DOHH2 (cell line): ENCODE measurements around the gene NAA38.
A peak's percentile ranks its signal among the peaks of the same experiment; 100 is the strongest.

Experiments used
- H3F3A ChIP-seq: fragments of 200-600 bp; sonication (generic), shearing (Covaris generic); 2 replicates; pipeline ENCODE4 v1.6.0; 2016; ENCODE audit warnings: antibody characterized with exemption, mild to moderate bottlenecking; ENCODE audit not compliant: control insufficient read depth, insufficient read depth
- H3K27ac ChIP-seq: fragments of 200-600 bp; sonication (generic); 2 replicates; pipeline ENCODE4 v1.5.1; 2014; ENCODE audit warnings: low read depth, mild to moderate bottlenecking, low read length, moderate library complexity
- H3K27me3 ChIP-seq: fragments of 200-600 bp; sonication (generic); 2 replicates; pipeline ENCODE4 v1.6.1; 2014; ENCODE audit warnings: mild to moderate bottlenecking, low read length, mixed read lengths; ENCODE audit not compliant: control insufficient read depth
- H3K36me3 ChIP-seq: fragments of 200-600 bp; sonication (generic); 2 replicates; pipeline ENCODE4 v1.6.1; 2014; ENCODE audit warnings: mild to moderate bottlenecking, low read length, moderate library complexity, mixed read lengths; ENCODE audit not compliant: control insufficient read depth
- H3K4me1 ChIP-seq: fragments of 200-600 bp; sonication (generic); 2 replicates; pipeline ENCODE4 v1.6.1; 2014; ENCODE audit warnings: mild to moderate bottlenecking, low read length, mixed read lengths; ENCODE audit not compliant: control insufficient read depth
- H3K4me2 ChIP-seq: fragments of 200-600 bp; sonication (generic); 2 replicates; pipeline ENCODE4 v1.6.0; 2014; ENCODE audit warnings: mild to moderate bottlenecking, low read length, moderate library complexity
- H3K4me3 ChIP-seq: fragments of 200-600 bp; sonication (generic); 2 replicates; pipeline ENCODE4 v1.5.1; 2014; ENCODE audit warnings: mild to moderate bottlenecking, low read length, mixed read lengths
- H3K79me2 ChIP-seq: fragments of 200-600 bp; sonication (generic); 2 replicates; pipeline ENCODE4 v1.6.1; 2014; ENCODE audit warnings: mild to moderate bottlenecking, low read length, mixed read lengths; ENCODE audit not compliant: control insufficient read depth
- H3K9me2 ChIP-seq: fragments of 200-600 bp; sonication (generic); replicated peaks from 2 replicates; pipeline ENCODE4 v1.6.1; 2014; ENCODE audit warnings: mild to moderate bottlenecking, low read length, mixed read lengths; ENCODE audit not compliant: control insufficient read depth
- H3K9me3 ChIP-seq: fragments of 200-600 bp; sonication (generic); 2 replicates; pipeline ENCODE4 v1.6.1; 2014; ENCODE audit warnings: antibody characterized with exemption, low read length, mixed read lengths; ENCODE audit not compliant: control insufficient read depth, insufficient read depth
- H4K20me1 ChIP-seq: fragments of 200-600 bp; sonication (generic); 2 replicates; pipeline ENCODE4 v1.6.0; 2014; ENCODE audit warnings: low read depth, mild to moderate bottlenecking, antibody characterized with exemption, low read length, moderate library complexity; ENCODE audit not compliant: control insufficient read depth, insufficient read depth
- EZH2phosphoT487 ChIP-seq: fragments of 200-600 bp; sonication (generic); IDR thresholded peaks from 2 replicates; pipeline ENCODE4 v1.6.1; 2017; ENCODE audit warnings: borderline replicate concordance, mild to moderate bottlenecking, antibody characterized with exemption, low read length, moderate library complexity, mixed read lengths
- TF ChIP-seq, protein P1 (sequence below): fragments of 200-600 bp; sonication (generic); IDR thresholded peaks from one replicate; pipeline ENCODE4 v1.5.1; 2014; ENCODE audit warnings: antibody characterized with exemption, mild to moderate bottlenecking, low read depth, low read length; ENCODE audit not compliant: poor library complexity, severe bottlenecking

Gene NAA38

DNA sequence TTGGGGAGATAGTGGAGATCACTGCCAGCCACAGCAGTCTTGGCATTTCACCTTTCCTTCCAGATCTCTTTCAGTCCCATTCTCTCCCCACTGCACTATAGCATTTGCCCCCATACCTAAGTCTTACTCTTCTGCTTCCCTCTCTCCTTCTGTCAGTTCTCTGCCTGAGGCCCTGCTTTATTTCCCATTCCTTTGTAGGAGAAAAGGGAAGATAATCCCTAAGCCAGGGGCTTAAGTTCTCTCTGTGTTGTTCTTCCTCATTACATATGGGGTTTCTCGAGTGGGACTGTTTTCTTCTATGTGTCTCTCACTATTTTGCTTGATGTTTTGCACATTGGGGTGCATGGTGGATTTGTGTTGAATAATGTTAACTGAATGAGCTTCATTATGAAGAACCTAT, 16.9 kb downstream of the NAA38 start:
- peaks cover 49% of the 10 kb centered on the region for H3K4me1 ChIP-seq
- TF ChIP-seq EZH2phosphoT487, result no peak
- TF ChIP-seq, protein P1, sequence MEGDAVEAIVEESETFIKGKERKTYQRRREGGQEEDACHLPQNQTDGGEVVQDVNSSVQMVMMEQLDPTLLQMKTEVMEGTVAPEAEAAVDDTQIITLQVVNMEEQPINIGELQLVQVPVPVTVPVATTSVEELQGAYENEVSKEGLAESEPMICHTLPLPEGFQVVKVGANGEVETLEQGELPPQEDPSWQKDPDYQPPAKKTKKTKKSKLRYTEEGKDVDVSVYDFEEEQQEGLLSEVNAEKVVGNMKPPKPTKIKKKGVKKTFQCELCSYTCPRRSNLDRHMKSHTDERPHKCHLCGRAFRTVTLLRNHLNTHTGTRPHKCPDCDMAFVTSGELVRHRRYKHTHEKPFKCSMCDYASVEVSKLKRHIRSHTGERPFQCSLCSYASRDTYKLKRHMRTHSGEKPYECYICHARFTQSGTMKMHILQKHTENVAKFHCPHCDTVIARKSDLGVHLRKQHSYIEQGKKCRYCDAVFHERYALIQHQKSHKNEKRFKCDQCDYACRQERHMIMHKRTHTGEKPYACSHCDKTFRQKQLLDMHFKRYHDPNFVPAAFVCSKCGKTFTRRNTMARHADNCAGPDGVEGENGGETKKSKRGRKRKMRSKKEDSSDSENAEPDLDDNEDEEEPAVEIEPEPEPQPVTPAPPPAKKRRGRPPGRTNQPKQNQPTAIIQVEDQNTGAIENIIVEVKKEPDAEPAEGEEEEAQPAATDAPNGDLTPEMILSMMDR, result no peak
- H3K36me3 ChIP-seq, result peaks cover 52% of the 10 kb centered on the region
- peaks cover 72% of the 10 kb centered on the region for H3K79me2 ChIP-seq
- no peaks in the 10 kb centered on the region for H3K27me3 ChIP-seq
- peaks cover 6% of the 10 kb centered on the region; the same call in 1 of the 2 replicates for H4K20me1 ChIP-seq
- peaks cover 48% of the 10 kb centered on the region for H3F3A ChIP-seq
- H3K9me3 ChIP-seq, result no peaks in the 10 kb centered on the region
- H3K9me2 ChIP-seq, result no peaks in the 10 kb centered on the region
- peak overlapping the region; percentile 93 for H3K4me2 ChIP-seq
- peak overlapping the region; percentile 87 for H3K4me3 ChIP-seq
- peak overlapping the region; percentile 96 for H3K27ac ChIP-seq

DNA sequence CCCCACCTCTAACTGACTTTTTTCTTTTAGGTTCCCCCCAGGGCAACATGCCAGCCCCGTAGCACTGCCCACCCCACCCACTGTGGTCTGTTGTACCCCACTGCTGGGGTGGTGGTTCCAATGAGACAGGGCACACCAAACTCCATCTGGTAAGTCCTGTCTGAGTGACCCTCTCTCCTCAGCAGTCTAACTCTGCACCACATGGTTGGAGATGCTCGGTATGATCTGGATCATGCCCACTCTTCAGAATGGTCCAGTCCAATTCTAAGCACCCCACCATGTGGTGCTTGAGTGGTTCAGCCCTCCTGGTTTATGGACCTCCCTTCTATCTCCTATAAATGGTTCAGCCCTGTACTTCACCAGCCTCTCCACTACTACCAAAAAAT, 17.5 kb downstream of the NAA38 start:
- H3K9me3 ChIP-seq, result no peaks in the 10 kb centered on the region
- no peak for TF ChIP-seq EZH2phosphoT487
- TF ChIP-seq, protein P1, result no peak
- peak overlapping the region; percentile 87 for H3K4me3 ChIP-seq
- no peaks in the 10 kb centered on the region for H3K27me3 ChIP-seq
- H3K79me2 ChIP-seq, result peaks cover 66% of the 10 kb centered on the region
- peaks cover under 1% of the 10 kb centered on the region; the same call in 1 of the 2 replicates for H4K20me1 ChIP-seq
- peak overlapping the region; percentile 93 for H3K4me2 ChIP-seq
- peaks cover 46% of the 10 kb centered on the region for H3K36me3 ChIP-seq
- peak overlapping the region; percentile 96 for H3K27ac ChIP-seq
- H3K9me2 ChIP-seq, result no peaks in the 10 kb centered on the region
- H3K4me1 ChIP-seq, result peaks cover 43% of the 10 kb centered on the region
- peaks cover 48% of the 10 kb centered on the region for H3F3A ChIP-seq

DNA sequence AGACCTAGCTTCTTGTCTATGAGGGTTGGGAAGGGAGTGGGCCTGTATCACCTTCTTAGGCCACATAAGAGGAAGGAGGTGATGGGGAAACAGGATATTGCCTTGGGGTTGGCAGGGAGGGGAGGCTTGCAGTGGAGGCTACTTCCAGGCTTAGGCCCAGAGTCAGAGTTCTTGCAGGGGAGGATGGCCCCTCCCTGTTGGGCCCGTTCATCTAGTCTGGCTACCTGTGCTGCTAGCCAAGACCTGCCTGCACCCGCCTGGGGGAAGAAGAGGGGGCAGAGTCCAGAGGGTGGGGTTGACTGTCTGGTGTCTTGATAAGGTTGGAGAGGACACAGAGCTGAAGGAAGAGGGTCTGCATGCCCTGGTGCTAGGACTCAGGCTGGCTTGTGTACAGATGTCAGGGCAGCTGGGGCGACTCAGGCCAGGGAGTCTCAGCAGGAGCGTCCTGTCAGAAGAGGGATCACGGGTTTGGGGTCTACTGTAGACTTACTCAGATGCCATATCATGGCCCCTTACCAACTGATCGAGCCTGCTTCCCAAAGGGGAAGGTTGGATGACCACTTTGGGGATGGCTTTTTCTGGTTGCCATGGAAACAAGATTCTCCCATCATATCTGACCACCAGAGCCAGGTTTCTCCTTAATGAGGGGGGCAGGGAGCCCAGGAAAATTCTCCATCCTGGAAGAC, 18.0 kb downstream of the NAA38 start:
- no peak for TF ChIP-seq EZH2phosphoT487
- TF ChIP-seq, protein P1, result no peak
- Histone ChIP-seq H3K27ac (peak overlapping the region; percentile 96), H4K20me1 (no peaks in the 10 kb centered on the region), H3K4me1 (peaks cover 42% of the 10 kb centered on the region), H3K27me3 (no peaks in the 10 kb centered on the region), H3K4me3 (peak overlapping the region; percentile 87), H3K4me2 (peak overlapping the region; percentile 93), H3K36me3 (peaks cover 42% of the 10 kb centered on the region), H3K9me2 (no peaks in the 10 kb centered on the region), H3K9me3 (no peaks in the 10 kb centered on the region), H3K79me2 (peaks cover 61% of the 10 kb centered on the region), H3F3A (peaks cover 48% of the 10 kb centered on the region)
